GM18909 (cell line): ENCODE measurements around the gene ACAA1.

Experiments
- ATAC-seq: cut with Tn5 transposase; IDR thresholded peaks from one replicate; pipeline ENCODE4 v1.9.1; 2021; ENCODE audit warnings: mild to moderate bottlenecking; ENCODE audit not compliant: unreplicated experiment, poor library complexity

ACAA1 gene

GRCh38 chr3:38154625-38155255, 17.8 kb upstream of the ACAA1 start:
- ATAC-seq = no peak

- ATAC-seq = no peak
Measured at GRCh38 chr3:38154033-38154494, 17.1 kb upstream of the ACAA1 start.

- ATAC-seq = no peak
Measured at GRCh38 chr3:38153221-38153620, 16.3 kb upstream of the ACAA1 start.

- no peak for ATAC-seq
Measured at GRCh38 chr3:38152609-38153008, 15.7 kb upstream of the ACAA1 start.

- ATAC-seq = no peak
Measured at GRCh38 chr3:38151667-38152265, 14.8 kb upstream of the ACAA1 start.

- no peak for ATAC-seq
Measured at GRCh38 chr3:38150780-38151528, 14.0 kb upstream of the ACAA1 start.

- ATAC-seq = no peak
Measured at GRCh38 chr3:38149708-38150107, 12.8 kb upstream of the ACAA1 start.

GRCh38 chr3:38148311-38148882, 11.5 kb upstream of the ACAA1 start:
- ATAC-seq = no peak

- ATAC-seq = no peak
Measured at GRCh38 chr3:38147421-38147820, 10.5 kb upstream of the ACAA1 start.

- no peak for ATAC-seq
Measured at GRCh38 chr3:38146504-38146903, 9.6 kb upstream of the ACAA1 start.

GRCh38 chr3:38143511-38143910, 6.6 kb upstream of the ACAA1 start:
- ATAC-seq = no peak

GRCh38 chr3:38142959-38143358, 6.0 kb upstream of the ACAA1 start:
- no peak for ATAC-seq

- no peak for ATAC-seq
Measured at GRCh38 chr3:38141952-38142273, 5.0 kb upstream of the ACAA1 start.

GRCh38 chr3:38141173-38141951, 4.4 kb upstream of the ACAA1 start:
- no peak for ATAC-seq

GRCh38 chr3:38140326-38141172, 3.6 kb upstream of the ACAA1 start:
- ATAC-seq = no peak

- ATAC-seq = no peak
Measured at GRCh38 chr3:38139652-38140051, 2.7 kb upstream of the ACAA1 start.

GRCh38 chr3:38139191-38139590, 2.3 kb upstream of the ACAA1 start:
- ATAC-seq = no peak

GRCh38 chr3:38138349-38139190, 1.6 kb upstream of the ACAA1 start, which contains the start of gene MYD88:
TSS of gene MYD88 (plus strand) at chr3:38138661. CDS start at chr3:38138701, 40 bp downstream.
- ATAC-seq = peak; percentile 42
